GM12878 (cell line): ENCODE data around the gene NR0B1. TPM values are rescaled to one million over a fixed set of nuclear protein-coding genes. Genes with fewer than 3 reads are reported as not detected.

ENCODE experiments used
- ATAC-seq: fragments of 200-7000 bp; cut with Tn5 transposase; 3 replicates; pipeline ENCODE4 v1.9.1; 2020; ENCODE audit warnings: mild to moderate bottlenecking, moderate library complexity
- BruUV-seq: library from RNA; stranded (reverse); fragments of 400-500 nt; replicated peaks from 2 replicates; lab custom pipeline; 2021; lab: Mats Ljungman, UMichigan
- CTCF ChIA-PET: fragments of 300-600 bp; sonication (Branson Sonifier 250); formaldehyde crosslinking; extraction: SDS; loops from one replicate; lab custom pipeline; 2021; ENCODE audit warnings: inconsistent platforms; lab: Yijun Ruan, JAX
- POLR2A ChIA-PET: fragments of 350-600 bp; formaldehyde crosslinking; extraction: SDS; loops from one replicate; lab custom pipeline; 2021; ENCODE audit warnings: inconsistent platforms; lab: Charles Lee
- RAD21 ChIA-PET: fragments of 300-600 bp; sonication (Branson Sonifier 250); formaldehyde crosslinking; loops from one replicate; lab custom pipeline; 2023; ENCODE audit warnings: antibody characterized with exemption; ENCODE audit not compliant: unreplicated experiment; lab: Charles Lee
- SMC1A ChIA-PET: fragments of 300-600 bp; sonication (Branson Sonifier 250); formaldehyde crosslinking; loops from one replicate; lab custom pipeline; 2023; ENCODE audit not compliant: unreplicated experiment, uncharacterized antibody; lab: Charles Lee
- DNase-seq: peaks from one replicate; pipeline ENCODE4 v3.0.0-alpha.2; 2011; ENCODE audit warnings: low read depth, low spot score
- FAIRE-seq: peaks from 3 replicates; lab custom pipeline; 2011; peaks lifted over from hg19 to GRCh38; lab: Jason Lieb, UNC
- H2AFZ ChIP-seq: 2 replicates; pipeline ENCODE4 v1.6.0; 2011; ENCODE audit warnings: low read depth, low read length, control low read depth; ENCODE audit not compliant: control insufficient read depth
- H3K27ac ChIP-seq: 2 replicates; pipeline ENCODE4 v1.5.1; 2011; ENCODE audit warnings: control low read depth; ENCODE audit not compliant: control insufficient read depth, insufficient read depth
- H3K27me3 ChIP-seq, 2 experiments: replicated peaks in 1 of 2; 2 replicates each; pipeline versions ENCODE4 v1.6.0 to v1.6.1; 2011; ENCODE audit warnings: low read length in 1 of 2; ENCODE audit not compliant: control insufficient read depth in 2 of 2, insufficient read depth in 2 of 2
- H3K36me3 ChIP-seq, 2 experiments: 2 replicates each; pipeline ENCODE4 v1.5.1; 2011; ENCODE audit warnings: low read length in 1 of 2; ENCODE audit not compliant: control insufficient read depth in 2 of 2, insufficient read depth in 2 of 2
- H3K4me1 ChIP-seq: 2 replicates; pipeline ENCODE4 v1.6.1; 2011; ENCODE audit warnings: mild to moderate bottlenecking, low read length, moderate library complexity, mixed read lengths; ENCODE audit not compliant: control insufficient read depth, insufficient read depth
- H3K4me2 ChIP-seq: 2 replicates; pipeline ENCODE4 v1.6.0; 2011; ENCODE audit warnings: control low read depth; ENCODE audit not compliant: control insufficient read depth, insufficient read depth
- H3K4me3 ChIP-seq: fragments of 200-600 bp; sonication (generic); 2 replicates; pipeline ENCODE4 v1.5.1; 2016
- H3K79me2 ChIP-seq: 2 replicates; pipeline ENCODE4 v1.6.0; 2011; ENCODE audit warnings: low read length; ENCODE audit not compliant: control insufficient read depth, insufficient read depth
- H3K9ac ChIP-seq: 2 replicates; pipeline ENCODE4 v1.8.0; 2011; ENCODE audit warnings: low read length, control low read depth, mixed read lengths; ENCODE audit not compliant: control insufficient read depth, insufficient read depth
- H3K9me3 ChIP-seq: replicated peaks from 3 replicates; pipeline ENCODE4 v1.5.1; 2011; ENCODE audit warnings: mild to moderate bottlenecking, low read length; ENCODE audit not compliant: control insufficient read depth, insufficient read depth
- H4K20me1 ChIP-seq: 2 replicates; pipeline ENCODE4 v1.6.0; 2011; ENCODE audit not compliant: control insufficient read depth, insufficient read depth
- BACH1 ChIP-seq: fragments of 450-650 bp; IDR thresholded peaks from 2 replicates; pipeline ENCODE4 v1.6.1; 2017; ENCODE audit warnings: mild to moderate bottlenecking, borderline replicate concordance
- BMI1 ChIP-seq: fragments of 450-650 bp; IDR thresholded peaks from 2 replicates; pipeline ENCODE4 v1.6.1; 2016; ENCODE audit warnings: mild to moderate bottlenecking, moderate library complexity, borderline replicate concordance
- EGR1 ChIP-seq, 2 experiments: IDR thresholded peaks; 1 replicate in 1 of 2; 2 replicates in 1 of 2; pipeline ENCODE4 v1.6.1; 2011 to 2012; ENCODE audit warnings: low read depth in 2 of 2, low read length in 2 of 2, borderline replicate concordance in 1 of 2, mild to moderate bottlenecking in 1 of 2, moderate library complexity in 1 of 2
- IKZF1 ChIP-seq: fragments of 450-650 bp; conservative IDR thresholded peaks from 2 replicates; pipeline ENCODE4 v1.6.1; 2017; ENCODE audit warnings: antibody characterized with exemption, mild to moderate bottlenecking
- JUND ChIP-seq: IDR thresholded peaks from 2 replicates; pipeline ENCODE4 v1.6.1; 2012; ENCODE audit warnings: low read depth, mild to moderate bottlenecking, low read length, improper control_type of control experiment, moderate library complexity
- SKIL ChIP-seq: fragments of 450-650 bp; IDR thresholded peaks from 2 replicates; pipeline ENCODE4 v1.6.1; 2017; ENCODE audit warnings: mild to moderate bottlenecking, low read depth, inconsistent platforms; ENCODE audit not compliant: poor library complexity, severe bottlenecking
- SMARCA5 ChIP-seq: fragments of 450-650 bp; IDR thresholded peaks from 2 replicates; pipeline ENCODE4 v1.6.1; 2017; ENCODE audit warnings: mild to moderate bottlenecking
- ZNF592 ChIP-seq: fragments of 450-650 bp; IDR thresholded peaks from 2 replicates; pipeline ENCODE4 v1.6.1; 2017; ENCODE audit warnings: mild to moderate bottlenecking, moderate library complexity
- WGBS: methylation state at CpG from one replicate; pipeline ENCODE4 v1.1.6; 2016; ENCODE audit warnings: low lambda C conversion rate; ENCODE audit not compliant: insufficient replicate concordance, insufficient coverage; ENCODE audit errors: missing lambda C conversion rate; 5-methylcytosine and 5-hydroxymethylcytosine counted together
- in situ Hi-C: fragments of 300-500 bp; cut with MboI; formaldehyde crosslinking; loops from 9 replicates; pipeline ENCODE4 v1.14.3; 2018; ENCODE audit warnings: mixed read lengths
- intact Hi-C: fragments of 100-400 bp; cut with micrococcal nuclease; formaldehyde crosslinking; loops from one replicate; pipeline ENCODE4 v1.14.2; 2022; ENCODE audit not compliant: unreplicated experiment
- polyA plus RNA-seq, 11 experiments: library from polyadenylated mRNA; depleted of rRNA in 4 of 11; unstranded in 6 of 11; stranded (reverse) in 5 of 11; fragments of >200 nt; fragmentation: Nextera tagmentation in 4 of 11; fragmentation: Illumina TruSeq in 1 of 11; extraction: Ambion mirVana in 4 of 11; extraction: Trizol in 1 of 11; gene quantifications; 1 replicate in 1 of 11; 2 replicates in 10 of 11; pipeline versions ENCODE4 v1.2.1 to v1.2.3, GENCODE V29; 2011 to 2016; ENCODE audit warnings: inconsistent platforms in 2 of 11, missing spikeins in 2 of 11, low read depth in 1 of 11
- total RNA-seq, 4 experiments: library from RNA; depleted of rRNA in 3 of 4; stranded (reverse); fragments of >200 nt in 3 of 4; fragmentation: Illumina TruSeq in 1 of 4; extraction: Trizol in 1 of 4; gene quantifications; 2 replicates each; pipeline versions ENCODE4 v1.2.1 to v1.2.3, GENCODE V29; 2013 to 2021

Gene NR0B1
- total and polyA plus RNA-seq, 10 of the 15 experiments (the other 5 are each of a cell fraction or from before 2014, with no cell fraction given), result not detected

DNA sequence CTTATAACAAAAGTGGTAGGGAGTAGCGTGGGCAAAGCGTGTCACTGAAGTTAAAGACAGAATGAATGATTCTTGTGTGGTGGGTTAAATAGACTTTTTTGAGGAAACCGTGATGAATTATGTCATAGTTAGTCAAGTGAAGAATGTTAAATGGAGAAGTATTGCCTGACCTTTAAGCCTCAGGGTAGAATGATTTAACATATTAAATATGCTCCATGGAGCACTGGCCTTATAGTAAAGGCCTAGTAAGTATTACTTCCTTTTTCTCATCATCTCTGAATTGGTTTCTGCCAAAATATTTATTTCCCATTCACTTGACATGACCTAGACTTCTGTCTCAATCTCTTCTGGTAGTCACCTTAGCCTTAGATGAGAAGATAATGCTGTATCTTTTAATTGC, 38.6 kb downstream of the NR0B1 start:
- DNase-seq, result no peak
- H3K9me3 ChIP-seq, result no peaks in the 10 kb centered on the region
- TF ChIP-seq SMARCA5, result no peak
- no peak for TF ChIP-seq EGR1 (IDR thresholded peaks at IDR 0.05; ENCODE audit: borderline replicate concordance in 1 of 2, low read depth in 2 of 2, low read length in 2 of 2)
- TF ChIP-seq SKIL, result no peak
- no peak for TF ChIP-seq JUND
- TF ChIP-seq ZNF592, result no peak
- TF ChIP-seq IKZF1, result no peak
- no peak for TF ChIP-seq BACH1
- TF ChIP-seq BMI1, result no peak
- TF ChIP-seq, all 136 proteins: peak for 0
- BruUV-seq, result no TSS peak
- Histone ChIP-seq H3K27ac (no peak overlapping the region), H3K9ac (no peak overlapping the region), H3K4me2 (no peak overlapping the region), H3K4me1 (no peaks in the 10 kb centered on the region), H3K79me2 (no peaks in the 10 kb centered on the region), H3K4me3 (no peak overlapping the region), H4K20me1 (no peaks in the 10 kb centered on the region), H3K36me3 (no peaks in the 10 kb centered on the region), H3K27me3 (peaks cover 0 to 2% of the 10 kb centered on the region in 2 experiments; a peak in 1 of 4 replicates), H2AFZ (no peak overlapping the region)
- SMC1A ChIA-PET, result no interaction called here
- intact Hi-C loops (loop anchor here (10.0 kb wide), 1 partner anchor 126 kb away; no protein-coding TSS in a partner anchor), in situ Hi-C loops (loop anchor here (10.0 kb wide), 1 partner anchor 234 kb away; no protein-coding TSS in a partner anchor)
- ATAC-seq, result no peak; the same call in 2 of the 3 replicates
- RAD21 ChIA-PET, result no interaction called here
- CTCF ChIA-PET, result no interaction called here
- FAIRE-seq, result no peak
- POLR2A ChIA-PET, result no interaction called here
- WGBS, result 3% methylated on average over 3 of the region's 3 CpGs
